Measurements from ENCODE around the gene MVB12B. TPM values are rescaled to one million over a fixed set of nuclear protein-coding genes. Genes with fewer than 3 reads are reported as not detected.

MVB12B gene
- total RNA-seq, 1 experiment from 2014 or later: 5.8 TPM

- H3K9me3 ChIP-seq (ENCODE audit: control insufficient read depth, low read depth, low read length): no peaks in the 10 kb centered on the region
- H4K20me1 ChIP-seq (ENCODE audit: control insufficient read depth, insufficient read depth, insufficient read length): no peaks in the 10 kb centered on the region
- no peak overlapping the region for H3K4ac ChIP-seq (ENCODE audit: low read depth, low read length)
- no peak overlapping the region for H4K8ac ChIP-seq (replicated peaks; ENCODE audit: insufficient read length, low read depth, low read length)
- no peaks in the 10 kb centered on the region for H3K79me1 ChIP-seq (ENCODE audit: insufficient read depth, low read depth, low read length, poor library complexity, severe bottlenecking)
- no peak overlapping the region for H3K4me2 ChIP-seq (ENCODE audit: insufficient read depth, insufficient read length, low read length)
- H3K23me2 ChIP-seq (ENCODE audit: insufficient read length, low read depth, low read length, poor library complexity, severe bottlenecking): no peaks in the 10 kb centered on the region
- peaks cover 8% of the 10 kb centered on the region; the same call in 1 of the 2 replicates for H3K4me1 ChIP-seq (ENCODE audit: insufficient read depth, low read length)
- no peaks in the 10 kb centered on the region for H3K36me3 Mint-ChIP-seq (ENCODE audit: insufficient read depth in 1 of 3, low read depth in 3 of 3)
- H2AK5ac ChIP-seq (ENCODE audit: insufficient read length, low read length): no peak overlapping the region
- no peak overlapping the region for H3K27ac ChIP-seq (ENCODE audit: insufficient read length, low read depth, low read length)
- H3K27ac Mint-ChIP-seq: peak overlapping the region in 2 of 3 experiments; percentile 50 to 83; a peak in 4 of 7 replicates
- H3T11ph ChIP-seq (ENCODE audit: low read length): no peak overlapping the region
- H2BK5ac ChIP-seq (ENCODE audit: insufficient read length, low read length): no peak overlapping the region
- no peak overlapping the region for H3K56ac ChIP-seq (ENCODE audit: insufficient read length, low read depth, low read length)
- H2BK120ac ChIP-seq (ENCODE audit: low read depth, low read length, poor library complexity, severe bottlenecking): no peak overlapping the region
- WGBS (ENCODE audit: extremely low coverage, insufficient read length, low lambda C conversion rate): no CpG with 5 or more reads among the region's 18 CpGs
- H3K9me3 Mint-ChIP-seq: no peaks in the 10 kb centered on the region
- H2AFZ ChIP-seq (ENCODE audit: low read length): no peak overlapping the region
- no peaks in the 10 kb centered on the region for H3K27me3 Mint-ChIP-seq (ENCODE audit: low read depth)
- H3K14ac ChIP-seq (ENCODE audit: insufficient read depth, low read length): peak overlapping the region; percentile 79
- no peak for DNase-seq
- H3K4me3 Mint-ChIP-seq: no peak overlapping the region; a peak in 2 of 5 replicates
- TF ChIP-seq CTCF (conservative IDR thresholded peaks at IDR 0.05): no peak
- H2BK15ac ChIP-seq (ENCODE audit: low read depth, low read length): no peak overlapping the region
- H4K91ac ChIP-seq (ENCODE audit: insufficient read length, low read depth, low read length): no peak overlapping the region
- H3K9ac ChIP-seq (ENCODE audit: extremely low read depth, insufficient read length, low read length): no peak overlapping the region
- H3K23ac ChIP-seq (ENCODE audit: insufficient read length, low read depth, low read length): no peak overlapping the region
- H3K79me2 ChIP-seq (ENCODE audit: insufficient read depth, low read length): no peaks in the 10 kb centered on the region
- H2BK20ac ChIP-seq (ENCODE audit: low read depth, low read length, poor library complexity, severe bottlenecking): no peak overlapping the region
- peaks cover 55 to 61% of the 10 kb centered on the region in 2 experiments for H3K4me1 Mint-ChIP-seq
- H3K27me3 ChIP-seq (ENCODE audit: insufficient read depth, low read length): no peaks in the 10 kb centered on the region
- no peak overlapping the region for H4K5ac ChIP-seq (ENCODE audit: insufficient read length, low read depth, low read length)
- no peak overlapping the region for H2BK12ac ChIP-seq (ENCODE audit: insufficient read length, low read depth, low read length)
- H3K18ac ChIP-seq (ENCODE audit: insufficient read length, low read depth, low read length): peak overlapping the region; percentile 54
These were observed 49.9 kb downstream of the MVB12B start for GRCh38 chr9:126376311-126377175.
